NB4 (cell line): ENCODE measurements around the gene TM4SF1.

Experiments
- MYC ChIP-seq: IDR thresholded peaks from 2 replicates; pipeline ENCODE4 v1.6.1; 2011; ENCODE audit warnings: low read depth, low read length
- POLR2A ChIP-seq: IDR thresholded peaks from 2 replicates; pipeline ENCODE4 v1.6.1; 2011; ENCODE audit warnings: mild to moderate bottlenecking; ENCODE audit not compliant: insufficient read length; ENCODE audit errors: extremely low read depth
- TF ChIP-seq, protein P1 (sequence below): IDR thresholded peaks from one replicate; pipeline ENCODE4 v1.5.1; 2012; ENCODE audit warnings: low read depth, low read length
- TF ChIP-seq, protein P2 (sequence below): IDR thresholded peaks from 2 replicates; pipeline ENCODE4 v1.6.1; 2011; ENCODE audit warnings: low read depth, low read length

DNA sequence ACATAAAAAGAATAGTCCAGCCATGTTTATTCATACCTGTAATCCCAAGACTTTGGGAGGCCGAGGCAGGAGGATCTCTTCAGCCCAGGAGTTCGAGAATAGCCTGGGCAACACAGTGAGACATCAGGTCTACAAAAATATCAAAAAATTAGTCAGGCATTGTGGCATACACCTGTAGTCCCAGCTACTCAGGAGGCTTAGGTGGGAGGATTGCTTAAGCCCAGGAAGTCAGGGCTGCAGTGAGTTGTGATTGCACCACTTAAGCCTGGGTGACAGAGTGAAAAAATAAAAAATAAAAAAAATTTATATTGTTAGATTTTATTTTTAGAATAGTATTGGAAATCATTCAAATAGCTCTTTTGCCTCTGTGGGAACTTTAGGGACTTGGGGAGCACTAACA is 12.8 kb upstream of the TM4SF1 start:
- TF ChIP-seq, protein P1, sequence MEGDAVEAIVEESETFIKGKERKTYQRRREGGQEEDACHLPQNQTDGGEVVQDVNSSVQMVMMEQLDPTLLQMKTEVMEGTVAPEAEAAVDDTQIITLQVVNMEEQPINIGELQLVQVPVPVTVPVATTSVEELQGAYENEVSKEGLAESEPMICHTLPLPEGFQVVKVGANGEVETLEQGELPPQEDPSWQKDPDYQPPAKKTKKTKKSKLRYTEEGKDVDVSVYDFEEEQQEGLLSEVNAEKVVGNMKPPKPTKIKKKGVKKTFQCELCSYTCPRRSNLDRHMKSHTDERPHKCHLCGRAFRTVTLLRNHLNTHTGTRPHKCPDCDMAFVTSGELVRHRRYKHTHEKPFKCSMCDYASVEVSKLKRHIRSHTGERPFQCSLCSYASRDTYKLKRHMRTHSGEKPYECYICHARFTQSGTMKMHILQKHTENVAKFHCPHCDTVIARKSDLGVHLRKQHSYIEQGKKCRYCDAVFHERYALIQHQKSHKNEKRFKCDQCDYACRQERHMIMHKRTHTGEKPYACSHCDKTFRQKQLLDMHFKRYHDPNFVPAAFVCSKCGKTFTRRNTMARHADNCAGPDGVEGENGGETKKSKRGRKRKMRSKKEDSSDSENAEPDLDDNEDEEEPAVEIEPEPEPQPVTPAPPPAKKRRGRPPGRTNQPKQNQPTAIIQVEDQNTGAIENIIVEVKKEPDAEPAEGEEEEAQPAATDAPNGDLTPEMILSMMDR = no peak
- TF ChIP-seq POLR2A = no peak
- TF ChIP-seq, protein P2, sequence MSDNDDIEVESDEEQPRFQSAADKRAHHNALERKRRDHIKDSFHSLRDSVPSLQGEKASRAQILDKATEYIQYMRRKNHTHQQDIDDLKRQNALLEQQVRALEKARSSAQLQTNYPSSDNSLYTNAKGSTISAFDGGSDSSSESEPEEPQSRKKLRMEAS = no peak
- no peak for TF ChIP-seq MYC
